ENCODE results near the gene CCNE1. TPM values are rescaled to one million over a fixed set of nuclear protein-coding genes. Genes with fewer than 3 reads are reported as not detected.

The CCNE1 gene
- 25.4 to 29.0 TPM (median 25.9 TPM) in 5 replicates for total RNA-seq (2022; extraction: Qiagen RNA extraction)

GRCh38 chr19:29811125-29812079 is at the start of gene CCNE1:
CCNE1 (plus strand) TSS chr19:29811991; CDS start chr19:29812556, 565 bp downstream.

Other genes with a start within 250 kb of the CCNE1 start
- 191 to 229 TPM (median 192 TPM) in 5 replicates for gene POP4, start 205.7 kb upstream of the CCNE1 start, total RNA-seq (2022; extraction: Qiagen RNA extraction)
- gene PLEKHF1, start 146.5 kb upstream of the CCNE1 start, total RNA-seq (2022; extraction: Qiagen RNA extraction): 5.7 to 7.2 TPM (median 6.7 TPM) in 5 replicates
- 40.1 to 48.6 TPM (median 44.8 TPM) in 5 replicates for gene C19orf12, start 96.7 kb upstream of the CCNE1 start, total RNA-seq (2022; extraction: Qiagen RNA extraction)
- gene URI1, start 130.2 kb downstream of the CCNE1 start, total RNA-seq (2022; extraction: Qiagen RNA extraction): 89.4 to 103 TPM (median 93.9 TPM) in 5 replicates

Data from A549 treated with dexamethasone at 1 μM for 4 hours (cell line).